Endothelial cell of umbilical vein (primary cell): Measurements from ENCODE around the gene CAPNS1. TPM values are rescaled to one million over a fixed set of nuclear protein-coding genes. Genes with fewer than 3 reads are reported as not detected.

Source experiments
- BruUV-seq: library from RNA; stranded (reverse); fragments of 400-500 nt; replicated peaks from 2 replicates; lab custom pipeline; 2021; lab: Mats Ljungman, UMichigan
- CTCF ChIA-PET: fragments of 300-600, 350-600 bp; sonication (Branson Sonifier 250); formaldehyde crosslinking; loops from one replicate; lab custom pipeline; 2021; ENCODE audit warnings: antibody characterized with exemption, inconsistent platforms; lab: Charles Lee
- POLR2A ChIA-PET: fragments of 300-600, 350-600 bp; sonication (Branson Sonifier 250); formaldehyde crosslinking; loops from one replicate; lab custom pipeline; 2021; ENCODE audit warnings: antibody characterized with exemption, inconsistent platforms; lab: Charles Lee
- DNase-seq: peaks from one replicate; pipeline ENCODE4 v3.0.0-alpha.2; 2011; ENCODE audit warnings: low read depth, low spot score
- FAIRE-seq: peaks from 2 replicates; lab custom pipeline; 2011; peaks lifted over from hg19 to GRCh38; lab: Jason Lieb, UNC
- H2AFZ ChIP-seq: 2 replicates; pipeline ENCODE4 v1.6.0; 2012; ENCODE audit warnings: low read depth, low read length, control low read depth, inconsistent platforms
- H3K27ac ChIP-seq: 2 replicates; pipeline ENCODE4 v1.5.1; 2011; ENCODE audit warnings: low read depth, mild to moderate bottlenecking, control low read depth, low read length, moderate library complexity; ENCODE audit not compliant: insufficient read depth
- H3K27me3 ChIP-seq, 2 experiments: 2 replicates each; pipeline versions ENCODE4 v1.6.0 to v1.6.1; 2011; ENCODE audit warnings: low read length in 2 of 2, mixed read lengths in 1 of 2; ENCODE audit not compliant: control insufficient read depth in 2 of 2, insufficient read depth in 2 of 2
- H3K36me3 ChIP-seq, 2 experiments: 2 replicates in 1 of 2; 3 replicates in 1 of 2; pipeline ENCODE4 v1.5.1; 2011; ENCODE audit warnings: low read length in 2 of 2, mild to moderate bottlenecking in 1 of 2, moderate library complexity in 1 of 2; ENCODE audit not compliant: control insufficient read depth in 2 of 2, insufficient read depth in 2 of 2; ENCODE audit errors: extremely low read depth in 1 of 2
- H3K4me1 ChIP-seq: 3 replicates; pipeline ENCODE4 v1.5.1; 2011; ENCODE audit warnings: mild to moderate bottlenecking, low read length; ENCODE audit not compliant: control insufficient read depth, insufficient read depth; ENCODE audit errors: extremely low read depth
- H3K4me2 ChIP-seq: 2 replicates; pipeline ENCODE4 v1.6.1; 2011; ENCODE audit warnings: low read length, control low read depth, mixed read lengths; ENCODE audit not compliant: insufficient read depth
- H3K4me3 ChIP-seq, 3 experiments: fragments of 200-600 bp in 1 of 3; sonication (generic), shearing (Covaris generic) in 1 of 3; replicated peaks in 1 of 3; 2 replicates each; pipeline ENCODE4 v1.5.1; 2011 to 2016; ENCODE audit warnings: control low read depth in 3 of 3, low read length in 3 of 3, mild to moderate bottlenecking in 2 of 3, inconsistent platforms in 1 of 3, low read depth in 1 of 3, moderate library complexity in 1 of 3; ENCODE audit not compliant: insufficient read depth in 1 of 3
- H3K79me2 ChIP-seq: 2 replicates; pipeline ENCODE4 v1.6.0; 2012; ENCODE audit warnings: low read length, inconsistent platforms; ENCODE audit not compliant: control insufficient read depth, insufficient read depth
- H3K9ac ChIP-seq: replicated peaks from 2 replicates; pipeline ENCODE3; 2011; ENCODE audit warnings: low read length, control low read depth; ENCODE audit not compliant: insufficient read depth; ENCODE audit errors: extremely low read depth
- H3K9me1 ChIP-seq: replicated peaks from 3 replicates; pipeline ENCODE4 v1.6.0; 2011; ENCODE audit warnings: mild to moderate bottlenecking, low read length; ENCODE audit not compliant: control insufficient read depth, insufficient read depth; ENCODE audit errors: extremely low read depth
- H3K9me3 ChIP-seq: replicated peaks from 2 replicates; pipeline ENCODE4 v1.5.1; 2012; ENCODE audit warnings: low read length, inconsistent platforms; ENCODE audit not compliant: control insufficient read depth, insufficient read depth
- H4K20me1 ChIP-seq: replicated peaks from 2 replicates; pipeline ENCODE3; 2011; ENCODE audit warnings: mild to moderate bottlenecking, low read length; ENCODE audit not compliant: control insufficient read depth, insufficient read depth; ENCODE audit errors: extremely low read depth
- CTCF ChIP-seq, 2 donors: IDR thresholded peaks; 1 replicate in 1 of 2; 2 replicates in 1 of 2; pipeline ENCODE4 v1.5.1; 2011; ENCODE audit warnings: low read length in 2 of 2, mild to moderate bottlenecking in 2 of 2, moderate library complexity in 2 of 2, control low read depth in 1 of 2, inconsistent platforms in 1 of 2, low read depth in 1 of 2; ENCODE audit not compliant: insufficient read depth in 1 of 2; ENCODE audit errors: extremely low read depth in 1 of 2
- EZH2 ChIP-seq: IDR thresholded peaks from 2 replicates; pipeline ENCODE4 v1.6.1; 2012; ENCODE audit warnings: borderline replicate concordance, low read depth, mild to moderate bottlenecking, moderate library complexity, low read length, inconsistent platforms; ENCODE audit not compliant: severe bottlenecking
- FOS ChIP-seq: IDR thresholded peaks from 2 replicates; pipeline ENCODE4 v1.6.1; 2011; ENCODE audit warnings: mild to moderate bottlenecking, low read length, moderate library complexity, borderline replicate concordance; ENCODE audit not compliant: insufficient read depth
- GATA2 ChIP-seq: IDR thresholded peaks from 2 replicates; pipeline ENCODE4 v1.7.0; 2011; ENCODE audit warnings: low read depth, mild to moderate bottlenecking, moderate library complexity, mixed read lengths, low read length; ENCODE audit not compliant: insufficient read length, insufficient read depth
- JUN ChIP-seq: IDR thresholded peaks from 2 replicates; pipeline ENCODE4 v1.6.1; 2011; ENCODE audit warnings: borderline replicate concordance, low read depth; ENCODE audit not compliant: insufficient read length, insufficient read depth
- MAX ChIP-seq: IDR thresholded peaks from 2 replicates; pipeline ENCODE4 v1.6.1; 2011; ENCODE audit not compliant: insufficient read depth, insufficient read length
- MYC ChIP-seq: IDR thresholded peaks from one replicate; pipeline ENCODE4 v1.6.1; 2011; ENCODE audit warnings: mild to moderate bottlenecking, low read depth, low read length
- POLR2A ChIP-seq: IDR thresholded peaks from 2 replicates; pipeline ENCODE4 v1.6.1; 2012; ENCODE audit warnings: low read depth, mild to moderate bottlenecking, control low read depth, low read length
- POLR2AphosphoS5 ChIP-seq: IDR thresholded peaks from 2 replicates; pipeline ENCODE4 v1.6.1; 2012; ENCODE audit warnings: low read depth, mild to moderate bottlenecking, control low read depth, low read length, moderate library complexity; ENCODE audit not compliant: insufficient read depth
- dilution Hi-C: fragments of 300-500 bp; cut with MboI; formaldehyde crosslinking; loops from one replicate; pipeline ENCODE4 v1.15.0; 2019; ENCODE audit warnings: low sequenced_read_pairs; ENCODE audit not compliant: extremely low pct_ligation_motif_present
- intact Hi-C: fragments of 100-400 bp; cut with micrococcal nuclease; formaldehyde crosslinking; loops from one replicate; pipeline ENCODE4 v1.10.0; 2022
- polyA plus RNA-seq, 4 experiments: library from polyadenylated mRNA; depleted of rRNA in 3 of 4; stranded (reverse) in 3 of 4; unstranded in 1 of 4; fragments of >200 nt; gene quantifications; 2 replicates each; pipeline versions ENCODE4 v1.2.1 to v1.2.3, GENCODE V29; 2011 to 2012; ENCODE audit warnings: missing spikeins in 1 of 4
- total RNA-seq: library from RNA; stranded (reverse); gene quantifications from 2 replicates; pipeline ENCODE4 v1.2.3, GENCODE V29; 2021

CAPNS1 gene
- total and polyA plus RNA-seq, 2 donors (not counting 3 experiments of a cell fraction or from before 2014, with no cell fraction given), result 777 to 1,095 TPM

GRCh38 chr19:36093687-36094086 lies 46.2 kb upstream of the CAPNS1 start:
- no peaks in the 10 kb centered on the region for H3K9me3 ChIP-seq
- FAIRE-seq (no peak), DNase-seq (no peak)
- H3K79me2 ChIP-seq, result no peaks in the 10 kb centered on the region
- no peak overlapping the region for H3K4me3 ChIP-seq
- intact Hi-C loops, result no loop called here
- no peak overlapping the region for H3K9ac ChIP-seq
- H3K27me3 ChIP-seq, result no peaks in the 10 kb centered on the region
- H3K4me1 ChIP-seq, result no peaks in the 10 kb centered on the region
- no peaks in the 10 kb centered on the region for H4K20me1 ChIP-seq
- TF ChIP-seq JUN, result no peak
- TF ChIP-seq GATA2, result no peak
- TF ChIP-seq MAX, result no peak
- TF ChIP-seq POLR2A, result no peak
- no peak for TF ChIP-seq POLR2AphosphoS5
- TF ChIP-seq CTCF (IDR thresholded peaks at IDR 0.05; ENCODE audit: extremely low read depth in 1 of 2, insufficient read depth in 1 of 2, low read depth in 1 of 2, low read length in 2 of 2), result no peak
- no peak for TF ChIP-seq EZH2
- no peak for TF ChIP-seq FOS
- TF ChIP-seq MYC, result no peak
- BruUV-seq, result no TSS peak
- no peak overlapping the region for H3K27ac ChIP-seq
- no peaks in the 10 kb centered on the region for H3K9me1 ChIP-seq
- ChIA-PET CTCF (no interaction called here), POLR2A (no interaction called here)
- no peak overlapping the region for H2AFZ ChIP-seq
- dilution Hi-C loops, result no loop called here
- no peak overlapping the region for H3K4me2 ChIP-seq
- peaks cover 3% of the 10 kb centered on the region in 2 experiments for H3K36me3 ChIP-seq
